Measurements from ENCODE around the gene FBXW2. TPM values are rescaled to one million over a fixed set of nuclear protein-coding genes. Genes with fewer than 3 reads are reported as not detected.

The FBXW2 gene, protein sequence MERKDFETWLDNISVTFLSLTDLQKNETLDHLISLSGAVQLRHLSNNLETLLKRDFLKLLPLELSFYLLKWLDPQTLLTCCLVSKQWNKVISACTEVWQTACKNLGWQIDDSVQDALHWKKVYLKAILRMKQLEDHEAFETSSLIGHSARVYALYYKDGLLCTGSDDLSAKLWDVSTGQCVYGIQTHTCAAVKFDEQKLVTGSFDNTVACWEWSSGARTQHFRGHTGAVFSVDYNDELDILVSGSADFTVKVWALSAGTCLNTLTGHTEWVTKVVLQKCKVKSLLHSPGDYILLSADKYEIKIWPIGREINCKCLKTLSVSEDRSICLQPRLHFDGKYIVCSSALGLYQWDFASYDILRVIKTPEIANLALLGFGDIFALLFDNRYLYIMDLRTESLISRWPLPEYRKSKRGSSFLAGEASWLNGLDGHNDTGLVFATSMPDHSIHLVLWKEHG
- total RNA-seq = 35.4 and 41.5 TPM in 2 replicates

DNA sequence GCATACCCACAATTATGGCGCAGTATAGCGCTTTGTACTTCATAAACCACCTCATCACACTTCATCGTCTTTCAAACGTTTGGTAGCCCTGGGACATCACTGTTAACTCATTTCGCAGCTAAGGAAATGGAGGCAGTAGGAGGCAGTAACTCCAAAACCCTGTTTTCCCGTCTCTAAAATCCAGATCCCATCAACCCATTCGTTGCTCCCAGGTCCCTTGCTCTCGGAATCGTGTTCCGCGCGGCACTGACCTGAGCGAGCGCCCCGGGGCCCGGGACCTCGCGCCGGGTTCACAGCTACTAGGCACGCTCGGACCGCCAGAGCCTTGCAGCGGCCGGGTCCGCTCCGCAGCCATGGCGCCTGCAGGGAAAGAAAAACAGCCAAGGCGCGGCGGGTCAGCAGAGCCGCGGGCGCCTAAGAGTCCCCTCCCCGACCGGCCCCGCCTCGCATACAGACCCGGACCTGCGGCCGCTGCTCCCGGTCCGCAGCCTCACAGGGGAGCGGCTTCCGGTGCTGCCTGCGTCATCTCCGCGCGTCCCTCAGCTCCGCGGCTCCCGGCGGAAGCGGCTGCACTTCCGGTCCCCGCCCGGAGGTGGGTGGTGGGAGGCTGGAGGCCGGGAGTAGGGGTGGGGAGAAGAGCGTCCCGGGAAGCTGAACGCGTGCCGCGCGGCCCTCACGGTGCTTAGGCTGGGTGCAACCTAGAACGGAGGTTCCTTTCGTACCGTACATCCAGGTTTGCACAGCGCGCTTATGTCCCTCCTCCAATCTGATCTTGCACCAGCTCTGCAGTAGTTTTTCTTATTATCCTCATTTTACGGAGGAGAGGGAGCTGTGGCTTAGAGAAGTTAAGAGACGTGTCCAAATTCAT is at the start of gene FBXW2:
TSS of gene FBXW2 (minus strand) at position 519 of the 868 bp plus-strand sequence. CDS start 5,158 bp downstream, outside the sequence.
- TF ChIP-seq, protein P1, sequence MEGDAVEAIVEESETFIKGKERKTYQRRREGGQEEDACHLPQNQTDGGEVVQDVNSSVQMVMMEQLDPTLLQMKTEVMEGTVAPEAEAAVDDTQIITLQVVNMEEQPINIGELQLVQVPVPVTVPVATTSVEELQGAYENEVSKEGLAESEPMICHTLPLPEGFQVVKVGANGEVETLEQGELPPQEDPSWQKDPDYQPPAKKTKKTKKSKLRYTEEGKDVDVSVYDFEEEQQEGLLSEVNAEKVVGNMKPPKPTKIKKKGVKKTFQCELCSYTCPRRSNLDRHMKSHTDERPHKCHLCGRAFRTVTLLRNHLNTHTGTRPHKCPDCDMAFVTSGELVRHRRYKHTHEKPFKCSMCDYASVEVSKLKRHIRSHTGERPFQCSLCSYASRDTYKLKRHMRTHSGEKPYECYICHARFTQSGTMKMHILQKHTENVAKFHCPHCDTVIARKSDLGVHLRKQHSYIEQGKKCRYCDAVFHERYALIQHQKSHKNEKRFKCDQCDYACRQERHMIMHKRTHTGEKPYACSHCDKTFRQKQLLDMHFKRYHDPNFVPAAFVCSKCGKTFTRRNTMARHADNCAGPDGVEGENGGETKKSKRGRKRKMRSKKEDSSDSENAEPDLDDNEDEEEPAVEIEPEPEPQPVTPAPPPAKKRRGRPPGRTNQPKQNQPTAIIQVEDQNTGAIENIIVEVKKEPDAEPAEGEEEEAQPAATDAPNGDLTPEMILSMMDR (IDR thresholded peaks at IDR 0.05; ENCODE audit: insufficient read depth, low read depth, low read length) = no peak
- H3K4me3 ChIP-seq (ENCODE audit: low read depth, low read length) = peak within 1 kb of the TSS; percentile 96
- peak; percentile 93 for DNase-seq (ENCODE audit: low read depth)

DNA sequence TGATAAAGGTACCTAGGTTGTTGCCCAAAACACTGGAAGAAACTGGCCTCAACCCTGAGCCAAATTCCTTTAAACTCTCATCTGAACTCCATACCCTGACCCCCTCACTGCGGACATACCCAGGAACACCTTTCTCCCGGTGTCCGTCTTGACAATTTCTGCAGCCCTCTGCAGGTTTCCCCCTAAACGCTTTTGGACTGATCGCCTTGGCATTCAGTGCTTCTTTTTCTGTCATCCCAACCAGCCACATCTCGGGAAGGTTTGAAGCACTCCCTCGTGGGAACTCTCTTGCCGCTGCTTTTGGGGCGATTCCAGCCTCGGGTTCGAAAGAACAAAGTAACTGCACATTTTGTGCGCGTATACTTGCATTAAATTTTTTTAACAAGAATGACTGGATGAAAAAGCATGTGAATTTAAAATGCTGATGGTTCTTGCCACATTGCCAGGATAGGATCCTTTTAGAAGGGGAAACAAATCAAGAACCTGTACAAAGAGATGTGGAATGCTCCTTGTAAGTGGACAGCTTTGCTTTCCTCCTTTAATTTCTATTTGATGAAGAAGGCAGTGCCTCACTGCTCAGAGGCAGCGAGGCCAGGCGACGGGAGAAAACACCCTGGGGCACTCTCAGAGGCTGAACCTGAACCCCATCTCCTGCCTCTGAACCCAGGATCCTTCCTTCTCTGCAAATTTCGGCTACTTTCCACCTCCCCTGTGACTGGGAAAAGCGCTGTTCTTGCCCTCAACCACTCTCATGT is 48.9 kb upstream of the FBXW2 start:
- TF ChIP-seq, protein P1 (IDR thresholded peaks at IDR 0.05; ENCODE audit: insufficient read depth, low read depth, low read length) = no peak
- DNase-seq (ENCODE audit: low read depth) = peak; percentile 35

DNA sequence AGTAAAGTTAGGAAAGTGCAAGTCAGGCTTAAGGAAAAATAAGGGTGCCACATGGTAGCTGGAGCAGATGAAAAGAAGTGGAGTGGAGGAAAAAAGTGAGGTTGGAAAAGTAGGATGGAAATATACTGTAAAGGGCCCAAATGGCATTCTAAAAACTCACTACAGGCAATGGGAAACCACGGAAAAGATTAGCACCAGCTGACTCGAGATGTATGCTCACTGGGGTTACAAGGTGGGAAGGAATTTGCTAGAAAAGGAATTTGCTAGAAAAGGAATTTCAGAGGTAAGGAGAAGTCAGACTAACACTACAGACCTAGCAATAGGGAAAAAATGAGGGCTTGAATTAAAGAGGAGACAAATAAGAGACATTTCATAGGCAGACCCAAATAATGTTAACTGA is 45.9 kb upstream of the FBXW2 start:
- H3K4me3 ChIP-seq (ENCODE audit: low read depth, low read length) = no peak overlapping the region
- TF ChIP-seq, protein P1 (IDR thresholded peaks at IDR 0.05; ENCODE audit: insufficient read depth, low read depth, low read length) = no peak
- DNase-seq (ENCODE audit: low read depth) = peak; percentile 37

More for the DNA sequence above, 48.9 kb upstream of the FBXW2 start:
- H3K4me3 ChIP-seq (ENCODE audit: low read depth, low read length) = peak overlapping the region; percentile 99

DNA sequence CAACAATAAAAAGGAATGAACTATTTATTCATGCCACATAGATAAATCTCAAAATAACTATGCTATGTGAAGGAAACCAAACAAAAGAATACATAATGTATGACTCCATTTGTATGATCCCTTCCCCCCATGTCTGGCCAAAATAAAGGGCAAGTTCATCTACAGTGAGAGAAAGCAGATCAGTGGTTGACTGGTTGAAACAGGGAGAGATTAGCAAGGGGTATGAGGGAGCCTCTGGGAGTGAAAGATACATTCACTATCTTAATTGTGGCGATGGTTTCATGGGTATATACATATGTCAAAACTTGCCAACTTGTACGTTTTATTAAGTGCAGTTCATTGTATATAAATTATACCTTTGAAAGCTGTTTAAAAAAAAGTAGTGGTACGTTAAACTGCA is 44.7 kb upstream of the FBXW2 start:
- TF ChIP-seq, protein P1 (IDR thresholded peaks at IDR 0.05; ENCODE audit: insufficient read depth, low read depth, low read length) = no peak
- no peak for DNase-seq (ENCODE audit: low read depth)
- no peak overlapping the region for H3K4me3 ChIP-seq (ENCODE audit: low read depth, low read length)

DNA sequence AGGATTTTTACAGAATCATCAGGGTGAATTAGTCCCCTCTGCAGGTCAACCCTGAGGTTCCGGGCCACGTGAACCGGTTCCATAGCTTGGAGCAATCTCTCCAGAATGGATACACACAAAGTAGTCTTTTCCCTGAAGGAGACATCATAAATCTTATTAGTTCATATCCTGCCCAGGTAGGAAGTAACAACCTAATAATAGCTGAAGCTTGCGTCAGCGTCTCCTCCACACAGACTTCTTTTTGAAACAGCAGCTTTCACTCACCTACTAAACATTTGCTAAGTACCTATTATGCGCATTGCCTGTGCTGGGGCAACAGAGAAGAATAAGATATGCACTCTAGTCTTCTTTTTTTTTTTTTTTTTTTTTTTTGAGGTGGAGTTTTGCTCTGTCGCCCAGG is 40.1 kb upstream of the FBXW2 start:
- no peak for DNase-seq (ENCODE audit: low read depth)
- H3K4me3 ChIP-seq (ENCODE audit: low read depth, low read length) = no peak overlapping the region
- TF ChIP-seq, protein P1 (IDR thresholded peaks at IDR 0.05; ENCODE audit: insufficient read depth, low read depth, low read length) = no peak

DNA sequence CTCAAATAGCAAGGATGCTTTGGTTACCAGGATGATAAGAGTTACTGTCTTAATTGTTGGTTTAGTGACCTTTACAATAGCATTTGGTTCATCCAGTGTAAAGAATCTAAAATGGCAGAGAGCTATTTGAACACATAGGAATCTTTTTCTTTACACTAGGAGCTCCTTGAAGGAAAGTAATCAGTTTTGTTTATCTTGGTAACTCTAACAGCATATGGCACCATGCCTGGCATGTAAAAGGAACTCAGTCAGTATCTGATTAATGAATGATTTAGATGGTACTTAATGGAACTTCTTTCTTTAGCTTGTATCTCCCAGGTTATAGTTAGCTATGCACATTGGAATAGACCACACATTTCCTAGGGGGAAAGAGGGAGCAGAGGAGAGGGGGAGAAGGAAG is 39.6 kb upstream of the FBXW2 start:
- TF ChIP-seq, protein P1 (IDR thresholded peaks at IDR 0.05; ENCODE audit: insufficient read depth, low read depth, low read length) = no peak
- no peak for DNase-seq (ENCODE audit: low read depth)
- H3K4me3 ChIP-seq (ENCODE audit: low read depth, low read length) = no peak overlapping the region
